NCI-H446 (cell line): ENCODE results near the gene ADCY1.

Experiments used
- DNase-seq, 2 experiments: peaks; one replicate each; lab custom pipeline; 2025; lab: John Stamatoyannopoulos, UW

Gene ADCY1

GRCh38 chr7:45677311-45677900 lies 103.2 kb downstream of the ADCY1 start:
- no peak for DNase-seq

GRCh38 chr7:45679516-45679915 lies 105.3 kb downstream of the ADCY1 start:
- DNase-seq: no peak

- DNase-seq: no peak
These were observed 106.6 kb downstream of the ADCY1 start for GRCh38 chr7:45680776-45681175.

GRCh38 chr7:45681596-45682357 lies 107.6 kb downstream of the ADCY1 start:
- no peak for DNase-seq

- DNase-seq: no peak
These were observed 108.2 kb downstream of the ADCY1 start for GRCh38 chr7:45682358-45682735.

GRCh38 chr7:45682836-45683555 lies 108.8 kb downstream of the ADCY1 start:
- no peak for DNase-seq

- no peak for DNase-seq
These were observed 109.5 kb downstream of the ADCY1 start for GRCh38 chr7:45683556-45684148.

- no peak for DNase-seq
These were observed 110.9 kb downstream of the ADCY1 start for GRCh38 chr7:45684910-45685618.

GRCh38 chr7:45685619-45686240 lies 111.6 kb downstream of the ADCY1 start:
- DNase-seq: no peak

GRCh38 chr7:45686441-45687184 lies 112.4 kb downstream of the ADCY1 start:
- no peak for DNase-seq

GRCh38 chr7:45687185-45687560 lies 113.0 kb downstream of the ADCY1 start:
- no peak for DNase-seq

GRCh38 chr7:45687721-45688120 lies 113.6 kb downstream of the ADCY1 start:
- DNase-seq: no peak

- DNase-seq: no peak
These were observed 114.2 kb downstream of the ADCY1 start for GRCh38 chr7:45688382-45688781.

- no peak for DNase-seq
These were observed 115.0 kb downstream of the ADCY1 start for GRCh38 chr7:45689011-45689796.

- DNase-seq: no peak
These were observed 115.9 kb downstream of the ADCY1 start for GRCh38 chr7:45689797-45690761.

GRCh38 chr7:45690762-45691150 lies 116.6 kb downstream of the ADCY1 start:
- DNase-seq: no peak

GRCh38 chr7:45691155-45691656 lies 117.0 kb downstream of the ADCY1 start:
- DNase-seq: no peak

GRCh38 chr7:45692031-45692430 lies 117.9 kb downstream of the ADCY1 start:
- DNase-seq: no peak
